ENCODE results near the gene RFX7. TPM values are rescaled to one million over a fixed set of nuclear protein-coding genes. Genes with fewer than 3 reads are reported as not detected.

Gene RFX7
- total RNA-seq, 1 experiment from 2014 or later = 18.1 TPM

- no peaks in the 10 kb centered on the region for H3K79me2 ChIP-seq (ENCODE audit: insufficient read depth, low read length)
- no peaks in the 10 kb centered on the region for H3K9me2 ChIP-seq (ENCODE audit: insufficient read depth)
- CTCF ChIA-PET = no interaction called here
- POLR2A ChIA-PET = no interaction called here
- no peak overlapping the region for H3K4me2 ChIP-seq (ENCODE audit: low read length)
- H3K4me1 ChIP-seq (ENCODE audit: control insufficient read depth in 1 of 2, insufficient read depth in 2 of 2, low read length in 2 of 2) = peaks cover 17 to 24% of the 10 kb centered on the region in 2 experiments
- intact Hi-C loops (cut with micrococcal nuclease) = loop anchor here (10.0 kb wide), 1 partner anchor 164 kb away; no protein-coding TSS in a partner anchor
- no TSS peak for BruUV-seq (replicated peaks)
- no peaks in the 10 kb centered on the region for H4K20me1 ChIP-seq (ENCODE audit: insufficient read depth)
- no peak overlapping the region for H2AFZ ChIP-seq (ENCODE audit: low read depth, low read length, poor library complexity, severe bottlenecking)
- RAD21 ChIA-PET (ENCODE audit: low non-redundant PET in 1 of 2, low total read pairs in 2 of 2, uncharacterized antibody in 2 of 2, unreplicated experiment in 2 of 2) = no interaction called here
- DNase-seq (ENCODE audit: low read depth, low spot score) (no peak), ATAC-seq (no peak)
- no peaks in the 10 kb centered on the region for H3K9me3 ChIP-seq (ENCODE audit: control insufficient read depth in 1 of 2, insufficient read depth in 1 of 2, low read depth in 1 of 2, low read length in 2 of 2)
- H3K36me3 ChIP-seq (ENCODE audit: control insufficient read depth in 1 of 2, insufficient read depth in 2 of 2, low read length in 2 of 2) = no peaks in the 10 kb centered on the region
- TF ChIP-seq CEBPB (IDR thresholded peaks at IDR 0.05; ENCODE audit: low read depth) (peak; percentile 27; the same call in 1 of the 2 replicates), SRF (IDR thresholded peaks at IDR 0.05; ENCODE audit: low read depth) (no peak)
- H3K27ac ChIP-seq (ENCODE audit: low read depth, low read length) = no peak overlapping the region
- no peak overlapping the region for H3K4me3 ChIP-seq (replicated peaks in 1 of 2; ENCODE audit: low read depth in 1 of 2, low read length in 2 of 2)
- no peak overlapping the region for H3K9ac ChIP-seq (ENCODE audit: low read length)
- H3K27me3 ChIP-seq (ENCODE audit: insufficient read depth, low read length) = no peaks in the 10 kb centered on the region
Measured at GRCh38 chr15:56058986-56059385, 184.7 kb downstream of the RFX7 start.

- H3K9me3 ChIP-seq (ENCODE audit: control insufficient read depth in 1 of 2, insufficient read depth in 1 of 2, low read depth in 1 of 2, low read length in 2 of 2) = no peaks in the 10 kb centered on the region
- no peak overlapping the region for H2AFZ ChIP-seq (ENCODE audit: low read depth, low read length, poor library complexity, severe bottlenecking)
- no peak overlapping the region for H3K9ac ChIP-seq (ENCODE audit: low read length)
- H3K9me2 ChIP-seq (ENCODE audit: insufficient read depth) = no peaks in the 10 kb centered on the region
- H3K4me3 ChIP-seq (replicated peaks in 1 of 2; ENCODE audit: low read depth in 1 of 2, low read length in 2 of 2) = no peak overlapping the region
- H4K20me1 ChIP-seq (ENCODE audit: insufficient read depth) = no peaks in the 10 kb centered on the region
- no peak overlapping the region for H3K4me2 ChIP-seq (ENCODE audit: low read length)
- no peak overlapping the region for H3K27ac ChIP-seq (ENCODE audit: low read depth, low read length)
- ChIA-PET POLR2A (no interaction called here), RAD21 (ENCODE audit: low non-redundant PET in 1 of 2, low total read pairs in 2 of 2, uncharacterized antibody in 2 of 2, unreplicated experiment in 2 of 2) (no interaction called here), CTCF (no interaction called here)
- no peak for TF ChIP-seq POLR2AphosphoS5 (IDR thresholded peaks at IDR 0.05; ENCODE audit: low read depth, low read length)
- no peaks in the 10 kb centered on the region for H3K36me3 ChIP-seq (ENCODE audit: control insufficient read depth in 1 of 2, insufficient read depth in 2 of 2, low read length in 2 of 2)
- ATAC-seq (no peak), DNase-seq (ENCODE audit: low read depth, low spot score) (no peak)
- no TSS peak for BruUV-seq (replicated peaks)
- no peaks in the 10 kb centered on the region for H3K27me3 ChIP-seq (ENCODE audit: insufficient read depth, low read length)
- no peaks in the 10 kb centered on the region for H3K79me2 ChIP-seq (ENCODE audit: insufficient read depth, low read length)
- intact Hi-C loops (cut with micrococcal nuclease) = loop anchor here (10.0 kb wide), 1 partner anchor 162 kb away; no protein-coding TSS in a partner anchor
- H3K4me1 ChIP-seq (ENCODE audit: control insufficient read depth in 1 of 2, insufficient read depth in 2 of 2, low read length in 2 of 2) = peaks cover 17 to 24% of the 10 kb centered on the region in 2 experiments
Measured at GRCh38 chr15:56056626-56057025, 187.1 kb downstream of the RFX7 start.

DNA sequence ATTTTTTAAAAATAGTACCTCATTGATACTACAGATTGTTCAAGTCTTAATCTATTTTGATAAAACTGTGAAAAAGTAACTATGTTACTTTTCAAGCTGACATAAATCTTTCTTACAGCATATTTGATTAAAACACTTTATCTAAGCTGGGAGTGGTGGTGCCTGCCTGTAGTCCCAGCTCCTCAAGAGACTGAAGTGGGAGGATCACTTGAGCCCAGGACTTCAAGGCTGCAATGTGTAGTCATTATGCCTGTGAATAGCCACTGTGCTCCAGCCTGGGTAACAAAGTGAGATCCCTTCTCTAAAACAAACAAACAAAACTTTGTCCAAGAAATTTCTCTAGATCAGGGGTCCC, 190.7 kb downstream of the RFX7 start:
- peak; percentile 79 for ATAC-seq
- TF ChIP-seq ZNF274 (IDR thresholded peaks at IDR 0.05; ENCODE audit: low read depth, low read length) (no peak), ELF1 (IDR thresholded peaks at IDR 0.05; ENCODE audit: borderline replicate concordance, low read depth) (no peak), FOSL1 (IDR thresholded peaks at IDR 0.05; ENCODE audit: low read depth) (no peak), JUND (IDR thresholded peaks at IDR 0.05) (no peak), YY1 (IDR thresholded peaks at IDR 0.05; ENCODE audit: extremely low read depth, insufficient replicate concordance, low read depth, low read length) (no peak), SRF (IDR thresholded peaks at IDR 0.05; ENCODE audit: low read depth) (no peak), SP1 (IDR thresholded peaks at IDR 0.05; ENCODE audit: low read depth) (no peak), CEBPB (IDR thresholded peaks at IDR 0.05; ENCODE audit: low read depth) (no peak), RAD21 (IDR thresholded peaks at IDR 0.05; ENCODE audit: low read depth) (no peak)
- TF ChIP-seq, protein P1, sequence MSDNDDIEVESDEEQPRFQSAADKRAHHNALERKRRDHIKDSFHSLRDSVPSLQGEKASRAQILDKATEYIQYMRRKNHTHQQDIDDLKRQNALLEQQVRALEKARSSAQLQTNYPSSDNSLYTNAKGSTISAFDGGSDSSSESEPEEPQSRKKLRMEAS (IDR thresholded peaks at IDR 0.05) = no peak
- TF ChIP-seq, protein P2, sequence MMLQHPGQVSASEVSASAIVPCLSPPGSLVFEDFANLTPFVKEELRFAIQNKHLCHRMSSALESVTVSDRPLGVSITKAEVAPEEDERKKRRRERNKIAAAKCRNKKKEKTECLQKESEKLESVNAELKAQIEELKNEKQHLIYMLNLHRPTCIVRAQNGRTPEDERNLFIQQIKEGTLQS (IDR thresholded peaks at IDR 0.05) = no peak
- TF ChIP-seq, protein P3, sequence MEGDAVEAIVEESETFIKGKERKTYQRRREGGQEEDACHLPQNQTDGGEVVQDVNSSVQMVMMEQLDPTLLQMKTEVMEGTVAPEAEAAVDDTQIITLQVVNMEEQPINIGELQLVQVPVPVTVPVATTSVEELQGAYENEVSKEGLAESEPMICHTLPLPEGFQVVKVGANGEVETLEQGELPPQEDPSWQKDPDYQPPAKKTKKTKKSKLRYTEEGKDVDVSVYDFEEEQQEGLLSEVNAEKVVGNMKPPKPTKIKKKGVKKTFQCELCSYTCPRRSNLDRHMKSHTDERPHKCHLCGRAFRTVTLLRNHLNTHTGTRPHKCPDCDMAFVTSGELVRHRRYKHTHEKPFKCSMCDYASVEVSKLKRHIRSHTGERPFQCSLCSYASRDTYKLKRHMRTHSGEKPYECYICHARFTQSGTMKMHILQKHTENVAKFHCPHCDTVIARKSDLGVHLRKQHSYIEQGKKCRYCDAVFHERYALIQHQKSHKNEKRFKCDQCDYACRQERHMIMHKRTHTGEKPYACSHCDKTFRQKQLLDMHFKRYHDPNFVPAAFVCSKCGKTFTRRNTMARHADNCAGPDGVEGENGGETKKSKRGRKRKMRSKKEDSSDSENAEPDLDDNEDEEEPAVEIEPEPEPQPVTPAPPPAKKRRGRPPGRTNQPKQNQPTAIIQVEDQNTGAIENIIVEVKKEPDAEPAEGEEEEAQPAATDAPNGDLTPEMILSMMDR (IDR thresholded peaks at IDR 0.05 in 2 of 3, conservative IDR thresholded peaks at IDR 0.05 in 1 of 3; ENCODE audit: borderline replicate concordance in 1 of 3, insufficient read depth in 1 of 3, low read depth in 2 of 3, low read length in 2 of 3) = no peak

More for the DNA sequence above, 190.7 kb downstream of the RFX7 start:
- H3K36me3 ChIP-seq (ENCODE audit: control insufficient read depth in 1 of 2, insufficient read depth in 2 of 2, low read length in 2 of 2) = no peaks in the 10 kb centered on the region
- no peaks in the 10 kb centered on the region for H3K9me2 ChIP-seq (ENCODE audit: insufficient read depth)
- H3K27me3 ChIP-seq (ENCODE audit: insufficient read depth, low read length) = no peaks in the 10 kb centered on the region
- DNase-seq (ENCODE audit: low read depth, low spot score) = no peak
- no peaks in the 10 kb centered on the region for H4K20me1 ChIP-seq (ENCODE audit: insufficient read depth)
- H3K4me1 ChIP-seq (ENCODE audit: control insufficient read depth in 1 of 2, insufficient read depth in 2 of 2, low read length in 2 of 2) = no peaks in the 10 kb centered on the region
- BruUV-seq (replicated peaks) = no TSS peak
- H3K9me3 ChIP-seq (ENCODE audit: control insufficient read depth in 1 of 2, insufficient read depth in 1 of 2, low read depth in 1 of 2, low read length in 2 of 2) = no peaks in the 10 kb centered on the region
- ChIA-PET RAD21 (ENCODE audit: low non-redundant PET in 1 of 2, low total read pairs in 2 of 2, uncharacterized antibody in 2 of 2, unreplicated experiment in 2 of 2) (no interaction called here), CTCF (interaction anchor here (0.8 to 1.3 kb wide), 4 partner anchors 12 to 156 kb away, joined by 4 to 6 read pairs (median 4); no protein-coding TSS in a partner anchor), POLR2A (no interaction called here)
- H3K9ac ChIP-seq (ENCODE audit: low read length) = no peak overlapping the region
- H3K79me2 ChIP-seq (ENCODE audit: insufficient read depth, low read length) = no peaks in the 10 kb centered on the region
- no peak overlapping the region for H3K4me3 ChIP-seq (replicated peaks in 1 of 2; ENCODE audit: low read depth in 1 of 2, low read length in 2 of 2)
- intact Hi-C loops (cut with micrococcal nuclease) = loop anchor here (2.0 to 10.0 kb wide), 2 partner anchors 60 to 158 kb away; partner anchors contain the start of gene NEDD4
- no peak overlapping the region for H3K27ac ChIP-seq (ENCODE audit: low read depth, low read length)
- H2AFZ ChIP-seq (ENCODE audit: low read depth, low read length, poor library complexity, severe bottlenecking) = no peak overlapping the region
- no peak overlapping the region for H3K4me2 ChIP-seq (ENCODE audit: low read length)
